IPS-NIHi7 (cell line): ENCODE measurements around the gene ENTPD6.

Source experiments
- DNase-seq: peaks from one replicate; pipeline ENCODE4 v3.0.0; 2012; ENCODE audit warnings: mixed read lengths; ENCODE audit errors: extremely low spot score

Gene ENTPD6

DNA sequence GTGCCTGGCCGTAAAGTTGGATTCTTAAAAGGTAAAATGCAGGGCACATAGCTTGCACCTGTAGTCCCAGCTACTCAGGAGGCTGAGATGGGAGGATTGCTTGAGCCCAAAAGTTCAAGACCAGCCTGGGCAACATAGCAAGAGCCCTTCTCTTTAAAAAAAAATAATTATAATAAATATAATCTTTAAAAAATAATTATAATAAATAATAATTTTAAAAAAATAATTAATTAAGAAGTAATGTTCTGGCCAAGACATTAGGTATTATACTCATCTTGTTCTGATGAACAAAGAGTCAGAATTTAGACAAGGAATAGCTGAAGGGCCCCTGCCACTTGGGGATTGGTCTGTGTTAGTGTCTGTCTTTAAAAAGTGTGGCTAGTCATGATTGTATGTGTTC, 13.9 kb downstream of the ENTPD6 start:
- DNase-seq: no peak

DNA sequence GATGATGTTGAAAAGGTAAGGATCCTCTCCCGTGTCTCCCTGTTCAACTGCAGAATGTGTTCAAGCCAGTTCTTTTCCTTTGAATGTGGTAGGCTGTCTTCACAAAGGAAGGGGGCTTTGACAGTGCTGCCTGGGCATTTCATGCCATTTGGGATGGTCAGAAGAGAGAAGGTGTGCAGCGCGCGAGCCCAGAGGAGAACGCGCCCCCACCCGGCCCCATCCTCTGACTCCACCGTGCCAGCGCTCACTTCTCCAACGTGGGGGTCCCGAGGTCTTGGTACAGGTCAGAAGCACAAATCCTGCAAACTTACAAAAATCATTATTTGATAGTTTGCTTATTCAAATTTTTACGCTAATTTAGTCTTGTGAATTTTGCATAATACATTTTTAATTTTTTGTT, 14.4 kb downstream of the ENTPD6 start:
- DNase-seq: no peak

DNA sequence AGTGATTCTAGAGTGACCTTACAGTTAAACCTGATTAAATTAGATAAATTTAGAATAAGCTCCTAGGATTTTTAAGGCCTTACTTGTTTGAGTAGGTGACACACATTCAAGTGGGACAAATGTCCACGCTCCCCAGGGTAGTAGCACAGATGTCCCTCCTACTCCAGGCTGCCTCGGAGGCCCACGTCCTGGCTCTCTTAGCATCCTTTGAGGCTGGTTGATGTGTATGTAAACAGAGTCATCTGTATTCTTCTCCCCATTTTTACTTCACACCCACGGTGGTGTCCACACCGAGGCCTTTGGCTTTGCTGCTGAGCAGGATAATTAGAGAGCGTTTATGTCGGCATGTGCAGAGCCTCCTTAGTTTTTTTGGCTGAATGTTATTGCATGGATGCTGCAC, 15.8 kb downstream of the ENTPD6 start:
- DNase-seq: no peak

DNA sequence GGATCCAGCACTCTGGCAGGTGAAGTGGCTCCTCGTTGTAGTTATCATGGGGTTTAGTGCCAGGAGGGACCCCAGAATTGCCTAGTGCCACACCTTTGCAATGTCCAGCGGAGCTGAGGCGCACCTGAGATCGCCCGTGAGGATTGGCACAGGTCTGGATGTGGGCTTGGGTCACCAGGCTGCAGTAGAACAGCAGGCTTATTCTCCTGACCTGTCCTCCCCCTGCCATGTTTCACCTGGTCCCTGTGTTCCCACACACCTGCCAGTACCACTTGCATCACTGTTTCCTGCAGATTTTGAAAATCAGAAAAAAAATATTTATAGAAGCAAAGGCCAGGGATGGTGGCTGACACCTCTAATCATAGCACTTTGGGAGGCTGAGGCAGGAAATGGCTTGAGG, 16.7 kb downstream of the ENTPD6 start:
- DNase-seq: no peak

DNA sequence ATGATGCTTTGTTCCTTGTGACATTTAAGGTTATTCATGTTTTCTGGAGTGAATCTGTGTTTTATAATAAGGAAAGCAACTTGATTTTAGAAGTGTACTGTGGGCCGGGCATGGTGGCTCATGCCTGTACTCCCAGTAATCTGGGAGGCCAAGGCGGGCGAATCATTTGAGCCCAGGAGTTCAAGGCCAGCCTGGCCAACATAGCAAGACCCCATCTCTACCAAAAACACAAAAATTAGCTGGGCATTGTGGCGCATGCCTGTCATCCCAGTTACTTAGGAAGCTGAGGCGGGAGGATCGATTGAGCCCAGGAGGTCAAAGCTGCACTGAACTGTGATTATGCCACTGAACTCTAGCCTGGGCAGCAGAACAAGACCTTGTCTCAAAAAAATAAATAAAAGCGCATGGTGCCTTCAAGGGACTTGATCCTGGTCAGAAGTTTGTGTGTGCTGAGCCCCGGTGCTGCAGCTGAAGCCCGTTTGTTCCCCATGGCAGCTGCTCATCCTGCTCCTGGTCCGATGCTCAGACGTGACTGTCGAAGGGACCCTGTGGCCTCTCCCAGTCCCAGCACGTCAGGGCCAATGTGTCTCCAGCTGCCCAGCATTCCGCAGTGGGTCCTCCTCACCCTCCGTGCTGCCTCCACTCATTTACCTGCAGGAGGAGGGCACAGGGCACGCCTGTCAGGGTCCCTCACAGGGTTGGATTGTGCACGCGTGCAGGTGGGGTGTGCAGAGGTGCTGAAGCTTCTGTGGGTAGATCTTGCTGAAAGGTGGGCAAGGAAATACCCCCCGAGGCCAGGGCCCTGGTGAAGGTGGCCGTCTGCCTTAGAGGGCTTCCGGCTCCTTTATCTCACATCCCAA, 18.3 kb downstream of the ENTPD6 start:
- no peak for DNase-seq

DNA sequence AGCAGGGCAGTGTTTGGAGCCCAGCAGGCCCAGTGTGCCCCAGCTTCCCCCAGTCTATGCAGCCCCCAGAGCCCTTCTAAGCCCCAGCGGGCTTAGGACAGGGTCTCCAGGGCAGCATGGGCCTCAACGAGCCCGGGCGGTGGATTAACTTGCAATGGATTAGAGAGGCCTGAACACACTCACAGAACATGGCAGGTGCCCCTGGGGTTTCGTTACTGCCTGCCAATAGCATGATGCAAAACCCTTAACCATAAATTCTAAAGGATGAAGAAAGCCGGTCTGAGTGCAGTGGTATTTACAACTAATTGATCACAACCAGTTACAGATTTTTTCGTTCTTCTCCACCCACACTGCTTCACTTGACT, 18.9 kb downstream of the ENTPD6 start:
- no peak for DNase-seq

DNA sequence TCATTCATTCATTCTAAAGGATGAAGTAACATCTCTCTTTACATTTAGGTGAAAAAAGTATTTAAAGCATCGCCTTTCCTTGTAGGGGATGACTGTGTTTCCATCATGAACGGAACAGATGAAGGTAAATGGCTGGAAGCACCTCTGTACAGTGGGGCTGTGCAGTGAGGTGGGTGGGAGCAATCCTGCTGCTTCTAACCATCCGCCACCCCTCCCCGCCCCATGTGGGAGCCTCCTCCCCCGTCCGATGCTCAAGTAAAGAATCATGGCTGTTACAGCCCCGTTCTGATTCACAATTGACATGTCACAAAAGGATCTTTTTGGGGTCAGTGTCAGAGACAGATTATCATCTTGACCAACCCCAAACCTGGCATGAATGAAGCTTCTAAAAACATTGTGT, 19.3 kb downstream of the ENTPD6 start:
- no peak for DNase-seq

DNA sequence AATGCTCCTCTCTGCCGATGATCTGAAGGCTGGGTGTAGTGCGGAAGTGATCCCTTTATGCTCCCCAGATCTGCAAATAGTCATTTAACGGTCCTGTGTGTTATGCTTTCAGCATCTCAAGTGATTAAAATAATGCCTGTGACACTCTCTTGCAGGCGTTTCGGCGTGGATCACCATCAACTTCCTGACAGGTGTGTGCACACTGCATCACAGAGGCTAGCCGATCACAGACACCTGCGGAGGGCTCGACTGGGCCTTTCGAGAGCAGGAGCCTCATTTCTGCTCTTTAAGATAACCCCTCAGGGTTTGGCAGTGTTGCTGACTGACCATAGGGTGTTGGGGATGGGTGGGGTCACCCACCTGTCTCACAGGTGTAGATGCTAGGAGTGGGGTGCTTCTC, 20.0 kb downstream of the ENTPD6 start:
- no peak for DNase-seq

DNA sequence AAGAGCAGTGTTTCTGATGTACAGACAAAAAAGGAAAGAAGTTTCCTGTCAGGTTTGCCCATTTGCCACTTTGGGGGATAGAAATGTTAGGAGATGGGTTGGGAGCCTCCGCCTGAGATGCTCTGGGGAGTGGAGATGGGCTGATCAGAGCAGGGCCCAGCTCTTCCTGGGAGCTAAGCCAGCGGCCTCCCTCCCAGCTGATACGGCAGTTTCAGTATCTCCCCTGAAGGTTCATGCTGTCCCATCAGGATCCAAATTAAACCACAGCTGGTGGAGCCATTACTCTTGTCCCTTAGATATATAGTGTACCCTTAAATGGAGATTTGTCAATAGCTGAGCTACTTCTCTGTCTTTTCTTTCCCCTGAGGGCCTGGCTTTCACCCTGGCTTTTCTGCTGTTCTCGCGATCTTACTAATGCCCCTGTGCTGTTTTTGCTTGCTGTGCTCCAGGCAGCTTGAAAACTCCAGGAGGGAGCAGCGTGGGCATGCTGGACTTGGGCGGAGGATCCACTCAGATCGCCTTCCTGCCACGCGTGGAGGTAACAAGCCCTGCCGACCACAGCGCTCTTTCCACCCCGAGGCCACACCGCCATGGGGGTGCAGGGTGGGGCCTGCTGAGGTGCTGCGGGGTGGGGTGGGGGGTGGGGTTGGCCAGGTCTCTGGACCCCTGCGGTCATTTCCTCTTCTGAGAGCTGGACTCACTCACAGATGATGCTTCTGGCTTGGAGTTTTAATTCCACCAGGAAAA, 20.9 kb downstream of the ENTPD6 start:
- no peak for DNase-seq

DNA sequence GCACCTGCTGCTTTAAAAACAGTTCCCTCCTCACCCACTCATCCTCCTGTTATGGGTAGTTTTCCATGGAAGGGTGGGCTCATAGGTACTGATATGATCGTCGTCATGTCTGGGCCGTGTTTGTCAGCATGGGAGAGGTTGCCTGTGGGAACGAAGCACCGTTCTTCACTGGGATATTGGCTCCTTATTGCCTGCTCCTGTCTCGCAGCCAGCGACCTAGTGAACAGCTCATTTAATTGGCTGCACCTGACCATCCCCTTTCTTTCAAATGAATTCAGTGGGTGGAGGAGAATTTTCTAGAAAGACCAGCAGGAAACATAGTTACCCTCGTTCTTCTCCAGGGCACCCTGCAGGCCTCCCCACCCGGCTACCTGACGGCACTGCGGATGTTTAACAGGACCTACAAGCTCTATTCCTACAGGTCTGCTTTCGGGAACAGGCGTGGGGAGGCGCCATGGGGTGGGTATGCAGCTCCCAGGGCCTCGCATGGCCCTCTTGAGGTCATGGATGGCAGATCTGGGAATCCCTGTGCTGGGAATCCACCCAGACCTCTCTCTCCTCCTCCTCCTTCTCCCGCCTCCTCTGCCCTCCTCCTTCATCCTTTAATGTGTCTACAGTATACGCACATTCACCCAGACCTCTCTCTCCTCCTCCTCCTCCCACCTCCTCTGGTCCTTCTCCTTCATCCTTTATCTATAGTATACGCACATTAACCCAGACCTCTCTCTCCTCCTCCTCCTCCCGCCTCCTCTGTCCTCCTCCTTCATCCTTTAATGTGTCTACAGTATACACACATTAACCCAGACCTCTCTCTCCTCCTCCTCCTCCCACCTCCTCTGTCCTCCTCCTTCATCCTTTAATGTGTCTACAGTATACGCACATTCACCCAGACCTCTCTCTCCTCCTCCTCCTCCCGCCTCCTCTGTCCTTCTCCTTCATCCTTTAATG, 21.9 kb downstream of the ENTPD6 start:
- DNase-seq: no peak

DNA sequence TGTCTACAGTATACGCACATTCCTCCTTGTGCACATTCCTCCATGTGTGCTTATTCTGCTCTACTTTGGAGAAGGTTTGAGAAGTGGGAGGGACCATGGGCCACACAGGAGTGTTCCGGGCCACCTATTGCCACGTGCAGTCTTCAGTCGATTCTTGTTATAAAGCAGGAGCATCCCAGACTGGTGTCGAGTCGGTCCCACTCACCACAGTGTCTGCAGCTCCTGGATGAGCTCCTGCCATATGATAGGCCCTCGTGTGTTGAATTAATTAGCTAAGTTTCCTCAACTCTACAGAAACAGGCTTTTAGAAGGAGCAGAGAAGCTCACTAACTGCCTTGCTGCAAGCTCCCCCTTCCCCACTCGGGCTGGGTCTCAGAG, 22.6 kb downstream of the ENTPD6 start:
- no peak for DNase-seq

DNA sequence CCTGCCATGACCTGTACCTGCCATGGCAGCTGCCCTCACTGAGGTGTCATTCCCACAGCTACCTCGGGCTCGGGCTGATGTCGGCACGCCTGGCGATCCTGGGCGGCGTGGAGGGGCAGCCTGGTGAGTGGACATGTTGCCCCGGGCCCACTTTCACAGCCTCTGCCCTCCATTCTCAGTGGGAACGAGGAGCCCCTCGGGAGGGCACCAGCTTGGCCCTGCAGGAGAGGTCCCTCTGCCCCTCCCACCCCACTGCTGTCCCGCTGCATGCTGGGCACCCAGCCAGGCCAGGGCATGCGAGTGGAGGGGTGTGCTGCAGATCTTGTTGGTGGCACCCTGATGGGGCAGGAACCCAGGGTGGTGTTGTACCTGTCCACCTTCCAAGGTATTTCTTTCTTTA, 23.0 kb downstream of the ENTPD6 start:
- no peak for DNase-seq

DNA sequence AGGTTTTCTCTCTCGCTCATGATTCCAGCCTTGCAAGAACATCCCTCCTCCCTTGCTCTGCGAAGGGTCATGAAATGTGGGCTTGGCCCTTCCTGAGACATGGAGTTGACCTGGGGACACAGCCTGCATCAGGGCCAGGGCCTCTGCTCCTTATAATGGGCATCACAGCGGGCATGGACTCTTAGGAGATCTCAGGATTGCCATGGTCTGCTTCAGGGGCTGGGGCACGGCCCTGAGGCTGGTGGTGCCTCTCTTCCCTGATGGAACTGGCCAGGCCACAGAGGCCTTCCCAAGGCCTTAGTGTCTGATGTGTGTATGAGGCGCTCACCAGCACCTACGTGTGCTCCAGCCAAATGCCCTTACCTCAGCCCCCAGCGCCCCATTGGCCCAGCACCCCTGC, 23.9 kb downstream of the ENTPD6 start:
- no peak for DNase-seq

DNA sequence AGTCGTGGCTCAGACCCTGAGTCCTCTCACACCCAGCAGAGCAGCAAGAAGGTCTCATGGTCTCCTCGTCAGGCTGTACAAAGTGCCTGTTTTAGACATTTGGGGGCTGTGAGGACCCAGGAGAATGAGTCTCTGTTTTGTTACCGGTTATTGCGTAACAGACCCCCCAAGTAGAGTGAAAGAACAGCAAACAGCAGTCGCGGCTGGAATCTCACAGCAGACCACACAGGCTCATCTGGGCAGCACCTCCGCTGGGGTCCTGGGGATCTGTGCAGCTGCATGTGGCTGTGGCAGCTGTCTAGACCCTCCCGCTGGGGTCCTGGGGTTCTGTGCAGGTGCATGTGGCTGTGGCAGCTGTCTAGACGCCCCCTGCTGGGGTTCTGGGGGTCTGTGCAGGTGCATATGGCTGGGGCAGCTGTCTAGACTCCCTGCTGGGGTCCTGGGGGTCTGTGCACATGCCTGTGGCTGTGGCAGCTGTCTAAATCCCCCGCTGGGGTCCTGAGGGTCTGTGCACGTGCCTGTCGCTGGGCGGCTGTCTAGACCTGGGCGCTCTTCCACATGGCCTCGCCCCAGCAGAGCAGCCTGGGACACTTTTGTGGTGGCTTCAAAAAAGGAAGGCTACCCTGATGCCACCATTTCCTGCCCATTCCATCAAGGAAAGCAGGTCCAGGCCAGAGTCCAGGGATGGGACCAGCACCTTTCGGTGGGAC, 24.7 kb downstream of the ENTPD6 start:
- peak; percentile 46 for DNase-seq

DNA sequence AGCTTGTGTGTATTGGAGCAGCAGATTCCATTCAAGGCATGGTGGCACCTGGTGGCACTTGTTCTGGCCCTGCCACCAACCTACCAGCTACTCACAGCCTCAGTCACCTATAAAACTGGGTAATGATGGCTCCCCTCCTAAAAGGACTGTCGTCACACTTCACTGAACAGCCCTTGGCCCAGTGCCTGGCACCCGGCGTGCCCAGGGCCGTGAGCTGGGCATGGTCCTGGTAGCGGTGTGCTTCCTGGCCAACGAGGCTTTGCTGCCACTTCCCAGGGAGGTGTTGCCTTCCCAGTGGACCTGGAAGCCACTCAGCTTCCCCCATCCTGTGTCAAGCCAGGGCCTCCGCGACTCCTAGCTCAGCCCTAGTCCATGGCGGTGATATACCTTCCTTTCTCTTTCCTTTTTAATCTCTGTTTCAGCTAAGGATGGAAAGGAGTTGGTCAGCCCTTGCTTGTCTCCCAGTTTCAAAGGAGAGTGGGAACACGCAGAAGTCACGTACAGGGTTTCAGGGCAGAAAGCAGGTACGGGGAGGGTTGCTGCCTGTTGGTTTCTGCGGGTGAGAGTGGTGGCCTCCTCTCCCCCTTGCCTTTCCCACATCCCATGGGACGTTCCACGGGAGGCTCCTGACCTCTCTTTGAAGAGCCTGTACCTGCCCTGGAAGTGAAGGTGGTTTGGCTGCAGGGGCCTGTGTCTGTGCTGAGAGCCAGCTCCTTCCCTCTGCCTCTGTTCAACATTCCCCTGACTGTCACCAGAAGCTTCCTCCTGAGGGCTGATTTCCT, 25.5 kb downstream of the ENTPD6 start:
- DNase-seq: peak; percentile 9

DNA sequence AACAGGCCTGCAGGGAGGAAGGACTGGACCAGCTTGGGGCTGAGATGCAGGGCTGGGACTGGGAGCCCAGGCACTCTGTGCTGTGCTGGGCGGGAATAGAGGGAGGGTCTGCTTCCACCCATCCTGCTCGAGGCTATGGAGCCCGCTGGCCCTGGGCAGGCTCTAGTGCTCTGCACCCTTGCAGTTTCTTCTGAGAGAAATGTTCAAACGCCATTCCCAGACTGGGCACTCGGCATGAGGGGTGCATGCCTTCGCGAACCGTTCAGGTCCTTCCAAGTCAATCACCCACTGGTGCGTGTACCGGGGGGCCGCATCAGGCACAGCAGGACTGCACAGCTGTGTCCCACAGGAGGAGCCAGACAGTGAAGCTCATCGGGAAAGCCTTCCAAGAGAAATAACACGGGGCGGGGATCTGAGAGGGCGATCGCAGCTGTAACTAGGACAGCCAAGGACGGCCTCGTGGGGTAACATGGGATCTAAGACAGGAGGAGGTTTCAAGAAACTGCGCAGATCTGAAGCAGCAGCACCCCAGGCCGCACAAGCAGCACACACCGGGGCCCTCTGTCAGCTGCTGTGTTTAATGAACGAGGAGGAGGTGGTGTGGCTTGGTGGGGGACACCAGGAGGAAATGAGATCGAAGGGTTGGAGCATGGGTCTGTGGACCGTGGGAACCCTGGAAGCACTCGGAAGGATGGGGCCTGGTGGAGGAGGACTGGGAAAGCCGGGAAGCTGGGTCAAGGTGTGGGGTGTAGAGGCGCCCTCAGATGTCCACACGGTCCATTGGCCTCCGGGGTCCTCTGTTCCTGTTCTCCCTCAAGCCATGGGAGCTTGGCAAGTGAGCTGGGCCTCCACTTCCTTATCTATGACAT, 26.3 kb downstream of the ENTPD6 start:
- no peak for DNase-seq

DNA sequence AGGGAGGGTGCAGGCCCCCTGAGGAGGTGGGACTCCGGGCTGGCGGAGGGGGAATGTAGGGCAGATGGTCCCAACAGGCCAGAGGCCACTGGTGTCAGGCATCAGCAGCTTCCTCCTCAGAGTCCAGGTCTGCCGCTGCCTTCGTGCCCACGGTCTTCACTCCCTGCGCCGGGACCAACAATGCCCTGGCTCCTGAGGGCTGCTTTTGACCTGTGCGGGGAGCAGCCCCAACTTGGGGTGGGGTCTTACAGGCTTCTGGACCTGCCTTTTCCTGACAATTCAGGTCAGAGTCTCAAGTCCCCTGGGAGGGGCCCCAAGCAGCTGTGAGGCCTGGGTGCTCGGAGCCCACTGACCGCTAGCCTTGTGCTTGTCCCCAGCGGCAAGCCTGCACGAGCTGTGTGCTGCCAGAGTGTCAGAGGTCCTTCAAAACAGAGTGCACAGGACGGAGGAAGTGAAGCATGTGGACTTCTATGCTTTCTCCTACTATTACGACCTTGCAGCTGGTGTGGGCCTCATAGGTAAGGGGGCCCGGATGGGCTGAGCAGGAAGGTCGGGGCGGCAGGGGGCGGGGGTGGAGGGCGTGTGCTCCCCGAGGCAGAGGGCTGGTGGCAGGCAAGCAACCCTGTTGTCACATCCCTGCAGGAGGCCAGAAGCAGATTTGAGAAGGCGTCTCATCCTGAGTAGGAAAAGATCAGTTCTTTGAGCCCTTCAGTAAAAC, 27.1 kb downstream of the ENTPD6 start:
- peak; percentile 40 for DNase-seq

DNA sequence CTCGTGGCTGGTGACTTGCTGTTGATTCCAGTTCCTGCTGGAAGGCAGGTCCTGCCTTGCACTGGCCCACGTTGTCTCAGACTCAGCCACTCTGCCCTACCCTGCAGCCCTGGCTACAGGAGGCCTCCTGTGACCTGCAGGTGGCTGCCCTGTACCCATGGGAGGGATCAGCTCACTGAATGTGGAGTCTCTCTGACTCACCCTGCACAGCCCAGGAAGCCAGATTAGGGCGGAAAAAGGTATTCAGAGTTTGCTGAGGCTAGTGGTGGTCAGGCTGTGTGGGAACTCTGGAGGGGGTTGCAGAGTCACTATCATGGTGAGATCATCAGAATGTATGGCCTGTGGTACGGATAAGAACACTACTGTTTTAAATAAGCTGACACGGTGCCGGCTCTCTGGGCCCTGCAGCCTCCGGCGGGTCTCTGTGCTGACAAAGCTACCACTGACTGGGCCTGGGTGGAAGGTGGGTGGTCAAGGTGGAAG, 27.7 kb downstream of the ENTPD6 start:
- DNase-seq: peak; percentile 83
